Measurements from ENCODE around the gene USP40.

Gene USP40

GRCh38 chr2:233528182-233528581 is 38.4 kb downstream of the USP40 start:
- Histone ChIP-seq H3K4me2 (ENCODE audit: insufficient read depth, low read length) (no peak overlapping the region), H4K20me1 (ENCODE audit: insufficient read depth, low read length) (no peaks in the 10 kb centered on the region), H3K79me2 (ENCODE audit: insufficient read depth, low read length) (no peaks in the 10 kb centered on the region), H3K9ac (ENCODE audit: low read depth, low read length) (no peak overlapping the region), H3K9me3 (ENCODE audit: insufficient read depth, low read length, severe bottlenecking) (no peaks in the 10 kb centered on the region), H3K4me3 (ENCODE audit: low read depth in 1 of 2, low read length in 2 of 2) (no peak overlapping the region), H3K4me1 (ENCODE audit: insufficient read depth, low read length) (no peaks in the 10 kb centered on the region), H3K27ac (ENCODE audit: low read length) (no peak overlapping the region), H2AFZ (ENCODE audit: low read depth, low read length) (no peak overlapping the region), H3K27me3 (ENCODE audit: insufficient read depth, low read length, poor library complexity) (no peaks in the 10 kb centered on the region), H3K36me3 (ENCODE audit: insufficient read depth, low read length) (peaks cover 14% of the 10 kb centered on the region)
- ATAC-seq (ENCODE audit: insufficient read depth, low read depth) (no peak), DNase-seq (no peak)
- no peak for TF ChIP-seq EZH2 (IDR thresholded peaks at IDR 0.05; ENCODE audit: borderline replicate concordance, low read depth, low read length, severe bottlenecking)
- no peak for TF ChIP-seq CTCF (IDR thresholded peaks at IDR 0.05; ENCODE audit: borderline replicate concordance, extremely low read depth, low read length, poor library complexity, severe bottlenecking)

- DNase-seq (no peak), ATAC-seq (ENCODE audit: insufficient read depth, low read depth) (no peak)
- no peak overlapping the region for H2AFZ ChIP-seq (ENCODE audit: low read depth, low read length)
- no peaks in the 10 kb centered on the region for H3K79me2 ChIP-seq (ENCODE audit: insufficient read depth, low read length)
- H3K4me3 ChIP-seq (ENCODE audit: low read depth in 1 of 2, low read length in 2 of 2), result no peak overlapping the region
- H3K27me3 ChIP-seq (ENCODE audit: insufficient read depth, low read length, poor library complexity), result no peaks in the 10 kb centered on the region
- no peak overlapping the region for H3K9ac ChIP-seq (ENCODE audit: low read depth, low read length)
- H3K9me3 ChIP-seq (ENCODE audit: insufficient read depth, low read length, severe bottlenecking), result no peaks in the 10 kb centered on the region
- H3K4me1 ChIP-seq (ENCODE audit: insufficient read depth, low read length), result no peaks in the 10 kb centered on the region
- peaks cover 5% of the 10 kb centered on the region; the same call in 1 of the 2 replicates for H3K36me3 ChIP-seq (ENCODE audit: insufficient read depth, low read length)
- no peaks in the 10 kb centered on the region for H4K20me1 ChIP-seq (ENCODE audit: insufficient read depth, low read length)
- H3K27ac ChIP-seq (ENCODE audit: low read length), result no peak overlapping the region
- TF ChIP-seq CTCF (IDR thresholded peaks at IDR 0.05; ENCODE audit: borderline replicate concordance, extremely low read depth, low read length, poor library complexity, severe bottlenecking) (no peak), EZH2 (IDR thresholded peaks at IDR 0.05; ENCODE audit: borderline replicate concordance, low read depth, low read length, severe bottlenecking) (no peak)
- no peak overlapping the region for H3K4me2 ChIP-seq (ENCODE audit: insufficient read depth, low read length)
Measured at GRCh38 chr2:233525791-233526190, 40.8 kb downstream of the USP40 start.

GRCh38 chr2:233519787-233520611 is 46.6 kb downstream of the USP40 start:
- H4K20me1 ChIP-seq (ENCODE audit: insufficient read depth, low read length), result no peaks in the 10 kb centered on the region
- H2AFZ ChIP-seq (ENCODE audit: low read depth, low read length), result no peak overlapping the region
- TF ChIP-seq EZH2 (IDR thresholded peaks at IDR 0.05; ENCODE audit: borderline replicate concordance, low read depth, low read length, severe bottlenecking), result no peak
- no peak for TF ChIP-seq CTCF (IDR thresholded peaks at IDR 0.05; ENCODE audit: borderline replicate concordance, extremely low read depth, low read length, poor library complexity, severe bottlenecking)
- H3K79me2 ChIP-seq (ENCODE audit: insufficient read depth, low read length), result no peaks in the 10 kb centered on the region
- no peaks in the 10 kb centered on the region for H3K4me1 ChIP-seq (ENCODE audit: insufficient read depth, low read length)
- ATAC-seq (ENCODE audit: insufficient read depth, low read depth) (no peak), DNase-seq (no peak)
- H3K9ac ChIP-seq (ENCODE audit: low read depth, low read length), result no peak overlapping the region
- no peak overlapping the region for H3K4me2 ChIP-seq (ENCODE audit: insufficient read depth, low read length)
- no peak overlapping the region for H3K4me3 ChIP-seq (ENCODE audit: low read depth in 1 of 2, low read length in 2 of 2)
- H3K36me3 ChIP-seq (ENCODE audit: insufficient read depth, low read length), result peaks cover 11% of the 10 kb centered on the region; the same call in 1 of the 2 replicates
- H3K27ac ChIP-seq (ENCODE audit: low read length), result no peak overlapping the region
- H3K27me3 ChIP-seq (ENCODE audit: insufficient read depth, low read length, poor library complexity), result no peaks in the 10 kb centered on the region
- no peaks in the 10 kb centered on the region for H3K9me3 ChIP-seq (ENCODE audit: insufficient read depth, low read length, severe bottlenecking)
